Gastroesophageal sphincter (tissue), 3 donors: ENCODE data around the gene SGCB.

ENCODE experiments used
- CTCF ChIP-seq, 4 experiments: fragments of 200-600 bp in 2 of 4; fragments of 450-650 bp in 2 of 4; sonication (generic) in 1 of 4; IDR thresholded peaks; one replicate each; pipeline ENCODE4 v1.5.1; 2017 to 2019; ENCODE audit warnings: antibody characterized with exemption in 4 of 4, mild to moderate bottlenecking in 2 of 4, moderate library complexity in 2 of 4
- EP300 ChIP-seq: sonication (generic); formaldehyde crosslinking; IDR thresholded peaks from one replicate; pipeline ENCODE4 v1.6.1; 2017; ENCODE audit warnings: antibody characterized with exemption, mild to moderate bottlenecking
- POLR2A ChIP-seq, 2 donors: fragments of 450-650 bp; IDR thresholded peaks; one replicate each; pipeline ENCODE4 v1.6.1; 2017; ENCODE audit warnings: antibody characterized with exemption in 2 of 2, mild to moderate bottlenecking in 2 of 2, moderate library complexity in 1 of 2
- POLR2AphosphoS5 ChIP-seq: sonication (generic); formaldehyde crosslinking; IDR thresholded peaks from one replicate; pipeline ENCODE4 v1.6.1; 2017; ENCODE audit warnings: antibody characterized with exemption

GRCh38 chr4:52049266-52049665 is 11.2 kb upstream of the SGCB start:
- TF ChIP-seq POLR2A (IDR thresholded peaks at IDR 0.05), result no peak
- no peak for TF ChIP-seq EP300
- TF ChIP-seq CTCF (IDR thresholded peaks at IDR 0.05), result no peak
- TF ChIP-seq POLR2AphosphoS5, result no peak
